Loucy (cell line): ENCODE measurements around the gene NFASC.

Source experiments
- CTCF ChIP-seq: fragments of 200-600 bp; sonication (generic); conservative IDR thresholded peaks from 2 replicates; pipeline ENCODE4 v1.5.1; 2014; ENCODE audit warnings: mild to moderate bottlenecking, antibody characterized with exemption, low read length
- EZH2phosphoT487 ChIP-seq: fragments of 200-600 bp; IDR thresholded peaks from 2 replicates; pipeline ENCODE4 v1.6.1; 2018; ENCODE audit warnings: antibody characterized with exemption, mild to moderate bottlenecking, moderate library complexity, borderline replicate concordance

DNA sequence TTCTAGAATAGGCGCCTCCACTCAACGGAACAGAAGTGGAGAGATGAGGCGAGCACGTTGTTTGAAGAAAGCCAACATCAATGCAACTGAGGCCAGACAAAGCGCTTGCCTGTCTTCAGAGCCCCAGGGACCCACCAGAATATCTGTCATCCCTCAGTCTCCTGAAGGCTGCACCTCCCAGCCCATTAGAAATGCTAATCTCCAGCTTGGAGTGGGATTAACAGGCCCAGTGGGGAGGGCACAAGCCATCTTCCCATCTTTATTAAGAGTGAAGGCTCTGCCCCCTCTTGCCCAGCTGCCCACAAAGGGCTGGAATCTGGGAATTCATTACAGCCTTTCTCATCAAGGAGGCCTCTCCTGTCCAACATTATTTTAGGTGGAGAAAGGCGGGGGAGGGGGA is 155.5 kb downstream of the NFASC start:
- TF ChIP-seq CTCF (no peak), EZH2phosphoT487 (no peak)
